ENCODE measurements around the gene HIRA. TPM values are rescaled to one million over a fixed set of nuclear protein-coding genes. Genes with fewer than 3 reads are reported as not detected.

HIRA gene
- total and polyA plus RNA-seq, 8 donors, result 18.4 to 30.6 (median 25.2) TPM

GRCh38 chr22:19422440-19423301 is 8.9 kb downstream of the HIRA start:
- H3K9me3 ChIP-seq, result no peaks in the 10 kb centered on the region
- no peak overlapping the region for H3K4me3 ChIP-seq
- peaks cover 0 to 37% of the 10 kb centered on the region in 2 donors for H3K4me1 ChIP-seq
- no peaks in the 10 kb centered on the region for H3K36me3 ChIP-seq
- ATAC-seq (no peak), DNase-seq (no peak)
- H3K27me3 ChIP-seq, result no peaks in the 10 kb centered on the region
- no peak for TF ChIP-seq CTCF (IDR thresholded peaks at IDR 0.05)
- intact Hi-C loops (cut with DNase I), result no loop called here
- H3K27ac ChIP-seq, result no peak overlapping the region

- no peak overlapping the region for H3K27ac ChIP-seq
- H3K36me3 ChIP-seq, result no peaks in the 10 kb centered on the region
- no peak overlapping the region for H3K4me3 ChIP-seq
- no peaks in the 10 kb centered on the region for H3K27me3 ChIP-seq
- no peak for TF ChIP-seq CTCF (IDR thresholded peaks at IDR 0.05)
- no peaks in the 10 kb centered on the region for H3K9me3 ChIP-seq
- intact Hi-C loops (cut with DNase I), result no loop called here
- DNase-seq (no peak), ATAC-seq (no peak)
- H3K4me1 ChIP-seq, result peaks cover 0 to 29% of the 10 kb centered on the region in 2 donors
Observed at GRCh38 chr22:19420321-19420720, 11.2 kb downstream of the HIRA start.

DNA sequence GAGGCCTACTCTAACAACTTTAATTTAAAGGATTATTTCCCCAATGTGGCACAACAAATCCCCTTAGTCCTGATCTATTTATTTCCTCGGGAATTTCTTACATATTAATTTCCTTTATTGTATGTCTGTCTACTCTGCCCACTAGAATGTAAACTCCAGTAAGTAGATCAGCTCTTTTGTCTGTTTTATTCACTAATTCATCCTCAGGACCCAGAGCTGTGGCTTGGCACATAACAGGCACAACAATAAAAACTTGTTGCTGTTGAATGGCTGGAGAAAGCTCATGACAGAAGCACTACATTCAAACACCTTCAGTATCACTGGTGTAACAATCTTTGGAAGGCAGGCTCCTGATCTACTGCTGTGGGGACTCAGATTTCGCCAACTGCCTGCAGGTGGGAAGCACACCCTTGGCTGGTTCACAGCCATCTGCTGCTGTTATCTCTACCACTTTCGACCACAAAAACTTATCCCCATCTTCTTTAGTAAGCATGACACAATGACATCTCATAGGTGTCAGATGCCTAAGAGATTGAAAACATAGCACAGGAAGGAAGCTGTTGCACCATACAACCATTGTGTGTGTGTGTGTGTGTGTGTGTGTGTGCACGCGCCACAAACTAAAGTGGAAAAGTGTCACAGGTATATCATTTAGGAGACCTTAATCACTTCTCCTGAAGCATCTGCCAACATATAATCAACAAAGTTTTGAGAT is 11.9 kb downstream of the HIRA start:
- Histone ChIP-seq H3K36me3 (no peaks in the 10 kb centered on the region), H3K27me3 (no peaks in the 10 kb centered on the region), H3K27ac (peak overlapping the region; percentile 13 to 67), H3K4me1 (peaks cover 0 to 27% of the 10 kb centered on the region in 2 donors), H3K4me3 (no peak overlapping the region), H3K9me3 (no peaks in the 10 kb centered on the region)
- no peak for DNase-seq
- no peak for TF ChIP-seq CTCF (IDR thresholded peaks at IDR 0.05)
- no peak for ATAC-seq
- intact Hi-C loops (cut with DNase I), result no loop called here

DNA sequence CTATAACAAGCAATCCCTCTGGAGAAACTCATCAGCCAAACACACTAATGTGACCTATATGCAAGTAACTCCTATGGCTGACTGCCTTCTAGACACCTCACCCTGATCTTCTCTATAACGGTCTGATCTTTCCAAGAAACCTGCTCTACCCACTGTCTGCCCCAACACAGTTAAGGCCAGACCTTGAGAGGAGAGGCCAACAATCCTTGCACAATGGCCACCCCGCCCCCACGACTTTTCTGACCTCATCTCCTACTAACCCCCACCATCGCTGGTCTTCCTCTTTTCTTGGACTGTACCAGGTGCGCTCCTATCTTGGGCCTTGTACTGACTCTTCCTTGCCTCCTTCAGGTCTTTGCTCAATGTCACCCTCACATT is 12.5 kb downstream of the HIRA start:
- Histone ChIP-seq H3K4me1 (peaks cover 0 to 21% of the 10 kb centered on the region in 2 donors), H3K27me3 (no peaks in the 10 kb centered on the region), H3K4me3 (no peak overlapping the region), H3K36me3 (no peaks in the 10 kb centered on the region), H3K27ac (peak overlapping the region in 1 of 2 donors; percentile 67), H3K9me3 (no peaks in the 10 kb centered on the region)
- peak in 2 of 4 donors; percentile 42 to 71 for DNase-seq
- no peak for TF ChIP-seq CTCF (IDR thresholded peaks at IDR 0.05)
- peak; percentile 18 for ATAC-seq
- intact Hi-C loops (cut with DNase I), result no loop called here

DNA sequence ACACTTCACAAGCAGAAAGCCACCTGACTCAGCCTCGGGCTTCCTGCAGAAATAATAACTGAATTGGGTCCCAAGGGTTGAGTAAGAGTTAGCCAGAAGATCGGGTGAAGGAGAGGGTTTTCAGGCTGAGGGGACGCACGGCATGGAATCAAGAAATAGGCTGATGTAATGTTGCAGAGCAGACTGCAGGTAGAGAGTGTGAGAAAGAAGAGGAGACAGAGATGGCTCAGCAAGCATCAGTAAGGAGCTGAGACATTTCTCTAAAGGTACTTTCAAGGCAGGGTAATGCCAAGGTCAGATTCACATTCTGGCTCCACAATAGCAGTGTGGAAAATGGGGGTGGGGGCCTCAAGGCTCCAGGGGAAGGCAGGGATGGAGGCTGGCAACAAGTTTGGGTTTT is 18.6 kb downstream of the HIRA start:
- H3K4me3 ChIP-seq, result no peak overlapping the region
- no peak overlapping the region for H3K27ac ChIP-seq
- no peaks in the 10 kb centered on the region for H3K27me3 ChIP-seq
- no peak for TF ChIP-seq CTCF (IDR thresholded peaks at IDR 0.05)
- H3K36me3 ChIP-seq, result peaks cover 2 to 31% of the 10 kb centered on the region in 2 donors
- H3K4me1 ChIP-seq, result peaks cover 0 to 7% of the 10 kb centered on the region in 2 donors
- intact Hi-C loops (cut with DNase I), result no loop called here
- no peak for DNase-seq
- ATAC-seq, result no peak
- H3K9me3 ChIP-seq, result no peaks in the 10 kb centered on the region

Measured in left lung (tissue), 10 donors.